Neuron (in vitro differentiated cells): ENCODE measurements around the gene SGSH.

Experiments used
- H2AFZ ChIP-seq: one replicate; pipeline ENCODE4 v1.6.1; 2013; ENCODE audit warnings: low read depth, mild to moderate bottlenecking, inconsistent platforms, low read length, moderate library complexity
- H3K27me3 ChIP-seq: one replicate; pipeline ENCODE4 v1.6.1; 2013; ENCODE audit warnings: low read length; ENCODE audit not compliant: insufficient read depth
- H3K36me3 ChIP-seq: one replicate; pipeline ENCODE4 v1.6.1; 2013; ENCODE audit warnings: low read length; ENCODE audit not compliant: insufficient read depth
- H3K4me1 ChIP-seq: one replicate; pipeline ENCODE4 v1.6.1; 2013; ENCODE audit warnings: low read length; ENCODE audit not compliant: insufficient read depth
- H3K4me3 ChIP-seq: 2 replicates; pipeline ENCODE4 v1.5.1; 2013; ENCODE audit warnings: mild to moderate bottlenecking, low read length, moderate library complexity
- H3K9me3 ChIP-seq: one replicate; pipeline ENCODE4 v1.6.1; 2013; ENCODE audit warnings: low read length

The SGSH gene

GRCh38 chr17:80173916-80174315 lies 46.2 kb downstream of the SGSH start:
- Histone ChIP-seq H3K4me1 (no peaks in the 10 kb centered on the region), H3K27me3 (peaks cover 4% of the 10 kb centered on the region), H3K36me3 (no peaks in the 10 kb centered on the region), H3K4me3 (no peak overlapping the region), H2AFZ (no peak overlapping the region), H3K9me3 (no peaks in the 10 kb centered on the region)

GRCh38 chr17:80173126-80173525 lies 47.0 kb downstream of the SGSH start:
- no peaks in the 10 kb centered on the region for H3K4me1 ChIP-seq
- H3K36me3 ChIP-seq: no peaks in the 10 kb centered on the region
- H3K9me3 ChIP-seq: no peaks in the 10 kb centered on the region
- H3K4me3 ChIP-seq: no peak overlapping the region
- no peak overlapping the region for H2AFZ ChIP-seq
- peaks cover under 1% of the 10 kb centered on the region for H3K27me3 ChIP-seq

GRCh38 chr17:80171681-80172080 lies 48.5 kb downstream of the SGSH start:
- Histone ChIP-seq H3K27me3 (no peaks in the 10 kb centered on the region), H3K4me1 (no peaks in the 10 kb centered on the region), H3K36me3 (no peaks in the 10 kb centered on the region), H2AFZ (no peak overlapping the region), H3K9me3 (no peaks in the 10 kb centered on the region), H3K4me3 (no peak overlapping the region)

GRCh38 chr17:80169784-80170500 lies 50.2 kb downstream of the SGSH start, which contains the start of gene CARD14:
CARD14 (plus strand) TSS chr17:80170030; CDS start chr17:80181439, 11,409 bp downstream.
- no peak within 1 kb of the TSS for H2AFZ ChIP-seq
- no peaks in the 10 kb centered on the region for H3K9me3 ChIP-seq
- no peak within 1 kb of the TSS for H3K4me3 ChIP-seq
- H3K27me3 ChIP-seq: no peaks in the 10 kb centered on the region
- no peaks in the 10 kb centered on the region for H3K36me3 ChIP-seq
- no peaks in the 10 kb centered on the region for H3K4me1 ChIP-seq

GRCh38 chr17:80169107-80169506 lies 51.0 kb downstream of the SGSH start:
- no peak overlapping the region for H2AFZ ChIP-seq
- no peaks in the 10 kb centered on the region for H3K27me3 ChIP-seq
- peaks cover 4% of the 10 kb centered on the region for H3K9me3 ChIP-seq
- H3K4me3 ChIP-seq: no peak overlapping the region
- H3K4me1 ChIP-seq: no peaks in the 10 kb centered on the region
- H3K36me3 ChIP-seq: no peaks in the 10 kb centered on the region

GRCh38 chr17:80168371-80168770 lies 51.8 kb downstream of the SGSH start:
- Histone ChIP-seq H3K36me3 (no peaks in the 10 kb centered on the region), H3K4me3 (no peak overlapping the region), H3K4me1 (no peaks in the 10 kb centered on the region), H3K9me3 (peaks cover 4% of the 10 kb centered on the region), H2AFZ (no peak overlapping the region), H3K27me3 (no peaks in the 10 kb centered on the region)

- Histone ChIP-seq H2AFZ (no peak overlapping the region), H3K4me1 (no peaks in the 10 kb centered on the region), H3K27me3 (no peaks in the 10 kb centered on the region), H3K4me3 (no peak overlapping the region), H3K9me3 (peaks cover 4% of the 10 kb centered on the region), H3K36me3 (no peaks in the 10 kb centered on the region)
Measured at GRCh38 chr17:80166446-80166845, 53.7 kb downstream of the SGSH start.

GRCh38 chr17:80164185-80164584 lies 55.9 kb downstream of the SGSH start:
- H3K36me3 ChIP-seq: no peaks in the 10 kb centered on the region
- no peaks in the 10 kb centered on the region for H3K27me3 ChIP-seq

GRCh38 chr17:80163336-80163735 lies 56.8 kb downstream of the SGSH start:
- Histone ChIP-seq H3K4me3 (no peak overlapping the region), H3K27me3 (no peaks in the 10 kb centered on the region), H3K9me3 (peaks cover 4% of the 10 kb centered on the region), H3K36me3 (no peaks in the 10 kb centered on the region), H3K4me1 (peaks cover 5% of the 10 kb centered on the region), H2AFZ (no peak overlapping the region)

More at GRCh38 chr17:80164185-80164584, 55.9 kb downstream of the SGSH start:
- H3K4me1 ChIP-seq: peaks cover 5% of the 10 kb centered on the region
- no peak overlapping the region for H3K4me3 ChIP-seq
- no peak overlapping the region for H2AFZ ChIP-seq
- H3K9me3 ChIP-seq: peaks cover 4% of the 10 kb centered on the region

- H3K4me1 ChIP-seq: peaks cover 9% of the 10 kb centered on the region
- no peaks in the 10 kb centered on the region for H3K36me3 ChIP-seq
- no peaks in the 10 kb centered on the region for H3K27me3 ChIP-seq
- no peak overlapping the region for H2AFZ ChIP-seq
- peaks cover 9% of the 10 kb centered on the region for H3K9me3 ChIP-seq
- H3K4me3 ChIP-seq: no peak overlapping the region
Measured at GRCh38 chr17:80160536-80160935, 59.6 kb downstream of the SGSH start.
